Activated CD4-positive, alpha-beta T cell treated with anti-CD3 and anti-CD28 coated beads, Interleukin-2, amount 10 ng/mL, durations not matched to agents 7 days and 5 days (primary cell): ENCODE results near the gene HAL. TPM values are rescaled to one million over a fixed set of nuclear protein-coding genes. Genes with fewer than 3 reads are reported as not detected.

Source experiments
- CTCF ChIA-PET: fragments of 350-600 bp; sonication (Branson Sonifier 250); formaldehyde crosslinking; loops from one replicate; lab custom pipeline; 2021; ENCODE audit warnings: antibody characterized with exemption; lab: Charles Lee
- POLR2A ChIA-PET: fragments of 350-600 bp; sonication (Branson Sonifier 250); formaldehyde crosslinking; loops from one replicate; lab custom pipeline; 2021; ENCODE audit warnings: antibody characterized with exemption; lab: Charles Lee
- DNase-seq: peaks from one replicate; pipeline ENCODE4 v3.0.0-alpha.2; 2020
- H3K27ac Mint-ChIP-seq: one replicate; pipeline ENCODE4 v1.8.0; 2021; ENCODE audit warnings: mild to moderate bottlenecking, moderate library complexity, mixed read lengths
- H3K27me3 Mint-ChIP-seq: one replicate; pipeline ENCODE4 v1.8.0; 2021; ENCODE audit warnings: mixed read lengths
- H3K36me3 Mint-ChIP-seq: one replicate; pipeline ENCODE4 v1.8.0; 2021; ENCODE audit warnings: low read depth, mixed read lengths
- H3K4me1 Mint-ChIP-seq: one replicate; pipeline ENCODE4 v1.8.0; 2021; ENCODE audit warnings: mixed read lengths
- H3K4me3 Mint-ChIP-seq: one replicate; pipeline ENCODE4 v1.8.0; 2021; ENCODE audit warnings: mild to moderate bottlenecking, moderate library complexity, mixed read lengths
- H3K9me3 Mint-ChIP-seq: one replicate; pipeline ENCODE4 v1.8.0; 2021; ENCODE audit warnings: mixed read lengths
- total RNA-seq, 2 experiments: library from RNA; stranded (reverse); gene quantifications; one replicate each; pipeline ENCODE4 v1.2.3, GENCODE V29; 2021

Gene HAL
- under 1 TPM; 0.44 to 0.69 TPM for total RNA-seq

- no peak within 1 kb of the TSS for H3K27ac Mint-ChIP-seq
- no peak for DNase-seq
- H3K27me3 Mint-ChIP-seq, result no peaks in the 10 kb centered on the region
- H3K4me1 Mint-ChIP-seq, result peaks cover 11% of the 10 kb centered on the region
- POLR2A ChIA-PET, result no interaction called here
- H3K9me3 Mint-ChIP-seq, result no peaks in the 10 kb centered on the region
- no peaks in the 10 kb centered on the region for H3K36me3 Mint-ChIP-seq
- H3K4me3 Mint-ChIP-seq, result no peak within 1 kb of the TSS
- CTCF ChIA-PET, result no interaction called here
Measured at GRCh38 chr12:95996034-95996658, at the start of gene HAL. Gene HAL (minus strand): TSS chr12:95996344. CDS start chr12:95995910, 434 bp downstream.

- H3K4me1 Mint-ChIP-seq, result peaks cover 50% of the 10 kb centered on the region
- peaks cover 1% of the 10 kb centered on the region for H3K36me3 Mint-ChIP-seq
- CTCF ChIA-PET, result interaction anchor here (1.0 kb wide), 1 partner anchor 172 kb away, joined by 3 read pairs; no protein-coding TSS in a partner anchor
- peaks cover 2% of the 10 kb centered on the region for H3K9me3 Mint-ChIP-seq
- H3K27me3 Mint-ChIP-seq, result no peaks in the 10 kb centered on the region
- no peak for DNase-seq
- H3K4me3 Mint-ChIP-seq, result no peak overlapping the region
- POLR2A ChIA-PET, result no interaction called here
- no peak overlapping the region for H3K27ac Mint-ChIP-seq
Measured at GRCh38 chr12:96045566-96045965, 49.4 kb upstream of the HAL start.

GRCh38 chr12:96044943-96045290, 48.8 kb upstream of the HAL start:
- peaks cover 50% of the 10 kb centered on the region for H3K4me1 Mint-ChIP-seq
- no peaks in the 10 kb centered on the region for H3K9me3 Mint-ChIP-seq
- CTCF ChIA-PET, result no interaction called here
- no peaks in the 10 kb centered on the region for H3K36me3 Mint-ChIP-seq
- no peaks in the 10 kb centered on the region for H3K27me3 Mint-ChIP-seq
- no peak for DNase-seq
- H3K27ac Mint-ChIP-seq, result no peak overlapping the region
- H3K4me3 Mint-ChIP-seq, result no peak overlapping the region
- POLR2A ChIA-PET, result no interaction called here

- no peak overlapping the region for H3K4me3 Mint-ChIP-seq
Measured at GRCh38 chr12:96044017-96044942, 48.1 kb upstream of the HAL start.

GRCh38 chr12:96041181-96041580, 45.0 kb upstream of the HAL start:
- ChIA-PET CTCF (interaction anchor here (1.5 kb wide), 1 partner anchor 43 kb away, joined by 4 read pairs; no protein-coding TSS in a partner anchor), POLR2A (no interaction called here)
- Mint-ChIP-seq H3K9me3 (no peaks in the 10 kb centered on the region), H3K27me3 (no peaks in the 10 kb centered on the region), H3K27ac (no peak overlapping the region), H3K4me1 (peaks cover 16% of the 10 kb centered on the region), H3K36me3 (no peaks in the 10 kb centered on the region), H3K4me3 (no peak overlapping the region)
- DNase-seq, result no peak

More at GRCh38 chr12:96044017-96044942, 48.1 kb upstream of the HAL start:
- DNase-seq, result no peak
- ChIA-PET POLR2A (no interaction called here), CTCF (no interaction called here)
- Mint-ChIP-seq H3K4me1 (peaks cover 46% of the 10 kb centered on the region), H3K9me3 (no peaks in the 10 kb centered on the region), H3K27me3 (no peaks in the 10 kb centered on the region), H3K36me3 (no peaks in the 10 kb centered on the region), H3K27ac (no peak overlapping the region)

GRCh38 chr12:96040305-96041133, 44.4 kb upstream of the HAL start:
- H3K27me3 Mint-ChIP-seq, result no peaks in the 10 kb centered on the region
- H3K36me3 Mint-ChIP-seq, result no peaks in the 10 kb centered on the region
- peaks cover 11% of the 10 kb centered on the region for H3K4me1 Mint-ChIP-seq
- no peak overlapping the region for H3K4me3 Mint-ChIP-seq
- DNase-seq, result no peak
- ChIA-PET POLR2A (no interaction called here), CTCF (no interaction called here)
- H3K27ac Mint-ChIP-seq, result no peak overlapping the region
- no peaks in the 10 kb centered on the region for H3K9me3 Mint-ChIP-seq

GRCh38 chr12:96039516-96039915, 43.4 kb upstream of the HAL start:
- Mint-ChIP-seq H3K27me3 (no peaks in the 10 kb centered on the region), H3K4me1 (peaks cover 5% of the 10 kb centered on the region), H3K4me3 (no peak overlapping the region), H3K36me3 (no peaks in the 10 kb centered on the region), H3K27ac (no peak overlapping the region), H3K9me3 (no peaks in the 10 kb centered on the region)
- CTCF ChIA-PET, result no interaction called here
- no peak for DNase-seq
- POLR2A ChIA-PET, result no interaction called here

- H3K4me3 Mint-ChIP-seq, result no peak overlapping the region
- ChIA-PET POLR2A (interaction anchor here (0.7 kb wide), 1 partner anchor 21 kb away, joined by 9 read pairs; no protein-coding TSS in a partner anchor), CTCF (interaction anchor here (0.7 to 1.7 kb wide), 2 partner anchors 178 to 179 kb away, joined by 4 read pairs; no protein-coding TSS in a partner anchor)
- no peak for DNase-seq
- H3K27ac Mint-ChIP-seq, result no peak overlapping the region
- peaks cover 5% of the 10 kb centered on the region for H3K36me3 Mint-ChIP-seq
- H3K4me1 Mint-ChIP-seq, result peaks cover 13% of the 10 kb centered on the region
- no peaks in the 10 kb centered on the region for H3K9me3 Mint-ChIP-seq
- no peaks in the 10 kb centered on the region for H3K27me3 Mint-ChIP-seq
Measured at GRCh38 chr12:96036765-96037455, 40.8 kb upstream of the HAL start.

GRCh38 chr12:96035283-96036236, 39.4 kb upstream of the HAL start, which contains the start of gene LTA4H:
Gene LTA4H (minus strand): TSS chr12:96035587. CDS start chr12:96035519, 68 bp downstream.
- Mint-ChIP-seq H3K27ac (no peak within 1 kb of the TSS), H3K4me3 (no peak within 1 kb of the TSS), H3K36me3 (peaks cover 5% of the 10 kb centered on the region), H3K27me3 (no peaks in the 10 kb centered on the region), H3K9me3 (no peaks in the 10 kb centered on the region), H3K4me1 (peaks cover 15% of the 10 kb centered on the region)
- peak; percentile 98 for DNase-seq
- POLR2A ChIA-PET, result interaction anchor here (0.7 kb wide), 1 partner anchor 19 kb away, joined by 9 read pairs; no protein-coding TSS in a partner anchor
- CTCF ChIA-PET, result interaction anchor here (0.6 to 1.7 kb wide), 4 partner anchors 23 to 180 kb away, joined by 3 to 4 read pairs (median 3); no protein-coding TSS in a partner anchor

- peaks cover 22% of the 10 kb centered on the region for H3K4me1 Mint-ChIP-seq
- peaks cover 5% of the 10 kb centered on the region for H3K36me3 Mint-ChIP-seq
- POLR2A ChIA-PET, result no interaction called here
- H3K27ac Mint-ChIP-seq, result no peak overlapping the region
- CTCF ChIA-PET, result no interaction called here
- DNase-seq, result peak; percentile 16
- H3K9me3 Mint-ChIP-seq, result no peaks in the 10 kb centered on the region
- no peak overlapping the region for H3K4me3 Mint-ChIP-seq
- H3K27me3 Mint-ChIP-seq, result no peaks in the 10 kb centered on the region
Measured at GRCh38 chr12:96034621-96035282, 38.6 kb upstream of the HAL start.
